B cell (primary cell): ENCODE measurements around the gene BLOC1S1. TPM values are rescaled to one million over a fixed set of nuclear protein-coding genes. Genes with fewer than 3 reads are reported as not detected.

ENCODE experiments used
- ATAC-seq: fragments of 200-7000 bp; cut with Tn5 transposase; one replicate; pipeline ENCODE4 v1.10.0; 2021; ENCODE audit warnings: low read depth, mild to moderate bottlenecking, moderate number of reproducible peaks, moderate library complexity
- CTCF ChIA-PET: fragments of 350-600 bp; sonication (Branson Sonifier 250); formaldehyde crosslinking; loops from one replicate; lab custom pipeline; 2021; ENCODE audit warnings: antibody characterized with exemption, inconsistent platforms; lab: Charles Lee
- POLR2A ChIA-PET: fragments of 350-600 bp; sonication (Branson Sonifier 250); formaldehyde crosslinking; loops from one replicate; lab custom pipeline; 2021; ENCODE audit warnings: antibody characterized with exemption; lab: Charles Lee
- DNase-seq: peaks from one replicate; pipeline ENCODE4 v3.0.0; 2013
- H2AFZ ChIP-seq: 2 replicates; pipeline ENCODE4 v1.6.1; 2012; ENCODE audit warnings: mild to moderate bottlenecking, low read depth, low read length; ENCODE audit not compliant: insufficient read depth, poor library complexity, severe bottlenecking
- H3K27ac ChIP-seq, 2 donors: 1 replicate in 1 of 2; 2 replicates in 1 of 2; pipeline ENCODE4 v1.5.1; 2012 to 2013; ENCODE audit warnings: low read length in 2 of 2, mild to moderate bottlenecking in 2 of 2, moderate library complexity in 1 of 2
- H3K27me3 ChIP-seq, 4 experiments: fragments of 200-600 bp in 1 of 4; sonication (generic) in 1 of 4; replicated peaks in 1 of 4; 1 replicate in 2 of 4; 2 replicates in 2 of 4; pipeline versions ENCODE4 v1.6.1 to v1.7.0; 2013 to 2016; ENCODE audit warnings: low read length in 3 of 4, mild to moderate bottlenecking in 2 of 4, mixed read lengths in 1 of 4, moderate library complexity in 1 of 4; ENCODE audit not compliant: insufficient read depth in 4 of 4, control insufficient read depth in 3 of 4; ENCODE audit errors: control extremely low read depth in 1 of 4
- H3K36me3 ChIP-seq, 2 experiments: replicated peaks in 1 of 2; 1 replicate in 1 of 2; 2 replicates in 1 of 2; pipeline versions ENCODE4 v1.6.1 to v1.7.1; 2013; ENCODE audit warnings: low read length in 1 of 2; ENCODE audit not compliant: insufficient read depth in 2 of 2, control insufficient read depth in 1 of 2; ENCODE audit errors: control extremely low read depth in 1 of 2, extremely low read depth in 1 of 2
- H3K4me1 ChIP-seq, 2 donors: fragments of 200-600 bp in 1 of 2; sonication (generic) in 1 of 2; 1 replicate in 1 of 2; 2 replicates in 1 of 2; pipeline versions ENCODE4 v1.5.1 to v1.6.1; 2013 to 2017; ENCODE audit warnings: low read length in 2 of 2; ENCODE audit not compliant: control insufficient read depth in 2 of 2, insufficient read depth in 2 of 2
- H3K4me2 ChIP-seq: replicated peaks from 2 replicates; pipeline ENCODE3; 2012; ENCODE audit warnings: mild to moderate bottlenecking, low read depth, low read length; ENCODE audit not compliant: poor library complexity, severe bottlenecking
- H3K4me3 ChIP-seq, 5 experiments: fragments of 200-600 bp in 1 of 5; sonication (generic) in 1 of 5; 1 replicate in 3 of 5; 2 replicates in 2 of 5; pipeline versions ENCODE4 v1.5.1 to v1.7.0; 2011 to 2016; ENCODE audit warnings: low read length in 4 of 5, mild to moderate bottlenecking in 4 of 5, low read depth in 2 of 5, control low read depth in 1 of 5, moderate library complexity in 1 of 5; ENCODE audit not compliant: insufficient read depth in 1 of 5; ENCODE audit errors: control extremely low read depth in 1 of 5, extremely low read depth in 1 of 5
- H3K79me2 ChIP-seq: fragments of 200-600 bp; sonication (generic); one replicate; pipeline ENCODE4 v1.6.0; 2016; ENCODE audit warnings: low read length; ENCODE audit not compliant: control insufficient read depth, insufficient read depth
- H3K9ac ChIP-seq: fragments of 200-600 bp; sonication (generic); 2 replicates; pipeline ENCODE4 v1.6.1; 2017; ENCODE audit warnings: mild to moderate bottlenecking, low read length, moderate library complexity
- H3K9me3 ChIP-seq, 3 donors: one replicate each; pipeline versions ENCODE4 v1.6.1 to v1.7.1; 2013; ENCODE audit warnings: low read length in 2 of 3; ENCODE audit not compliant: control insufficient read depth in 2 of 3, insufficient read depth in 1 of 3; ENCODE audit errors: control extremely low read depth in 1 of 3
- H4K20me1 ChIP-seq: 2 replicates; pipeline ENCODE4 v1.6.0; 2012; ENCODE audit warnings: mild to moderate bottlenecking, low read length; ENCODE audit not compliant: insufficient read depth, control insufficient read depth, poor library complexity, severe bottlenecking
- H3K27ac Mint-ChIP-seq: one replicate; pipeline ENCODE4 v1.8.0; 2021; ENCODE audit warnings: mixed read lengths
- H3K27me3 Mint-ChIP-seq: one replicate; pipeline ENCODE4 v1.8.0; 2021; ENCODE audit warnings: mixed read lengths
- H3K4me1 Mint-ChIP-seq: one replicate; pipeline ENCODE4 v1.8.0; 2021; ENCODE audit warnings: mixed read lengths
- H3K4me3 Mint-ChIP-seq: one replicate; pipeline ENCODE4 v1.8.0; 2021; ENCODE audit warnings: mixed read lengths
- H3K9me3 Mint-ChIP-seq: one replicate; pipeline ENCODE4 v1.8.0; 2022; ENCODE audit warnings: mixed read lengths; ENCODE audit not compliant: insufficient read depth
- CTCF ChIP-seq: fragments of 200-600 bp; IDR thresholded peaks from one replicate; pipeline ENCODE4 v1.8.0; 2022; ENCODE audit warnings: antibody characterized with exemption, mild to moderate bottlenecking
- EZH2 ChIP-seq: IDR thresholded peaks from 2 replicates; pipeline ENCODE4 v1.6.1; 2012; ENCODE audit warnings: borderline replicate concordance, low read depth, mild to moderate bottlenecking, moderate library complexity, low read length; ENCODE audit not compliant: insufficient read depth, poor library complexity, severe bottlenecking
- WGBS: methylation state at CpG from one replicate; pipeline ENCODE4 v1.1.5; 2013; ENCODE audit warnings: missing lambda C conversion rate; ENCODE audit not compliant: insufficient coverage; 5-methylcytosine and 5-hydroxymethylcytosine counted together
- intact Hi-C: fragments of 100-400 bp; cut with micrococcal nuclease; formaldehyde crosslinking; loops from one replicate; pipeline ENCODE4 v1.10.0; 2022
- polyA plus RNA-seq: library from polyadenylated mRNA; depleted of rRNA; stranded (reverse); fragments of >200 nt; gene quantifications from 2 replicates; pipeline ENCODE4 v1.2.3, GENCODE V29; 2012
- total RNA-seq, 2 donors: library from RNA; stranded (reverse); fragments of 120-200 nt in 1 of 2; gene quantifications; 1 replicate in 1 of 2; 2 replicates in 1 of 2; pipeline versions ENCODE4 v1.2.3 to v1.2.4, GENCODE V29; 2013 to 2022

The BLOC1S1 gene
- total and polyA plus RNA-seq, 2 donors (not counting 1 experiment from before 2014, with no cell fraction given) = 71.1 to 229 TPM

- Histone ChIP-seq H3K9ac (no peak overlapping the region), H4K20me1 (no peaks in the 10 kb centered on the region), H3K79me2 (no peaks in the 10 kb centered on the region), H3K9me3 (no peaks in the 10 kb centered on the region), H3K4me3 (no peak overlapping the region), H3K36me3 (no peaks in the 10 kb centered on the region), H2AFZ (no peak overlapping the region), H3K27ac (no peak overlapping the region), H3K4me1 (peaks cover 11 to 12% of the 10 kb centered on the region in 2 donors), H3K27me3 (peaks cover 0 to 12% (median 3%) of the 10 kb centered on the region in 4 experiments), H3K4me2 (no peak overlapping the region)
- ChIA-PET CTCF (no interaction called here), POLR2A (no interaction called here)
- intact Hi-C loops = no loop called here
- ATAC-seq = no peak
- no peaks in the 10 kb centered on the region for H3K9me3 Mint-ChIP-seq
- no peak overlapping the region for H3K4me3 Mint-ChIP-seq
- no peak overlapping the region for H3K27ac Mint-ChIP-seq
- WGBS = 95% methylated on average over 2 of the region's 2 CpGs
- peaks cover 16% of the 10 kb centered on the region for H3K4me1 Mint-ChIP-seq
- H3K27me3 Mint-ChIP-seq = peaks cover 7% of the 10 kb centered on the region
- DNase-seq = no peak
- TF ChIP-seq CTCF = no peak
Measured at GRCh38 chr12:55703288-55703687, 12.6 kb upstream of the BLOC1S1 start.

- DNase-seq (no peak), ATAC-seq (no peak)
- H3K36me3 ChIP-seq = no peaks in the 10 kb centered on the region
- no peaks in the 10 kb centered on the region for H3K79me2 ChIP-seq
- H4K20me1 ChIP-seq = no peaks in the 10 kb centered on the region
- no peak for TF ChIP-seq CTCF
- no peak for TF ChIP-seq EZH2
- peaks cover 0 to 18% (median 5%) of the 10 kb centered on the region in 4 experiments for H3K27me3 ChIP-seq
- ChIA-PET CTCF (no interaction called here), POLR2A (no interaction called here)
- peaks cover 12% of the 10 kb centered on the region for H3K27me3 Mint-ChIP-seq
- no peak overlapping the region for H3K4me3 Mint-ChIP-seq
- no peak overlapping the region for H3K27ac ChIP-seq
- H3K4me3 ChIP-seq = no peak overlapping the region
- intact Hi-C loops = no loop called here
- WGBS = 97% methylated on average over 5 of the region's 6 CpGs
- H3K27ac Mint-ChIP-seq = no peak overlapping the region
- no peaks in the 10 kb centered on the region for H3K9me3 ChIP-seq
- peaks cover 19 to 20% of the 10 kb centered on the region in 2 donors for H3K4me1 ChIP-seq
- no peak overlapping the region for H3K4me2 ChIP-seq
- no peaks in the 10 kb centered on the region for H3K9me3 Mint-ChIP-seq
- H3K9ac ChIP-seq = no peak overlapping the region
- H2AFZ ChIP-seq = no peak overlapping the region
- peaks cover 25% of the 10 kb centered on the region for H3K4me1 Mint-ChIP-seq
Measured at GRCh38 chr12:55703901-55704761, 11.7 kb upstream of the BLOC1S1 start.
